K562 (cell line): ENCODE results near the gene CALD1. TPM values are rescaled to one million over a fixed set of nuclear protein-coding genes. Genes with fewer than 3 reads are reported as not detected.

ENCODE experiments used
- ATAC-seq: fragments of 200-7000 bp; cut with Tn5 transposase; 3 replicates; pipeline ENCODE4 v1.9.1; 2020; ENCODE audit warnings: moderate library complexity
- BruUV-seq: library from RNA; stranded (reverse); fragments of 400-500 nt; replicated peaks from 2 replicates; lab custom pipeline; 2021; lab: Mats Ljungman, UMichigan
- CTCF ChIA-PET: fragments of 300-600 bp; formaldehyde crosslinking; extraction: SDS; loops from one replicate; lab custom pipeline; 2021; ENCODE audit warnings: low intra/inter-chr PET ratio; lab: Yijun Ruan, JAX
- POLR2A ChIA-PET: fragments of 300-600, 350-650 bp; sonication (Branson Sonifier 250); formaldehyde crosslinking; extraction: SDS; loops from one replicate; lab custom pipeline; 2021; ENCODE audit warnings: antibody characterized with exemption, inconsistent platforms; lab: Yijun Ruan, JAX
- DNase-seq, 4 experiments: peaks; one replicate each; pipeline versions ENCODE4 v3.0.0 to v3.0.0-alpha.2; 2011 to 2018; ENCODE audit warnings: low spot score in 3 of 4, mixed read lengths in 3 of 4; ENCODE audit errors: extremely low read depth in 1 of 4
- FAIRE-seq: peaks from 2 replicates; lab custom pipeline; 2011; peaks lifted over from hg19 to GRCh38; lab: Jason Lieb, UNC
- H2AFZ ChIP-seq: 2 replicates; pipeline ENCODE4 v1.6.0; 2011; ENCODE audit warnings: low read depth, low read length, control low read depth, inconsistent platforms
- H3K27ac ChIP-seq: fragments of 200-600 bp; 3 replicates; pipeline ENCODE4 v1.8.0; 2011; ENCODE audit warnings: low read depth, mild to moderate bottlenecking, control low read depth, inconsistent platforms, low read length, moderate library complexity, mixed read lengths; ENCODE audit errors: extremely low read depth
- H3K27me3 ChIP-seq, 2 experiments: fragments of 300-600 bp in 1 of 2; 2 replicates in 1 of 2; 3 replicates in 1 of 2; pipeline versions ENCODE4 v1.6.0 to v1.8.0; 2011; ENCODE audit warnings: inconsistent platforms in 2 of 2, low read length in 2 of 2, mild to moderate bottlenecking in 1 of 2, mixed read lengths in 1 of 2, moderate library complexity in 1 of 2; ENCODE audit not compliant: control insufficient read depth in 2 of 2, insufficient read depth in 2 of 2
- H3K36me3 ChIP-seq: fragments of 300-600 bp; 3 replicates; pipeline ENCODE4 v1.8.0; 2011; ENCODE audit warnings: mild to moderate bottlenecking, low read length, inconsistent platforms; ENCODE audit not compliant: control insufficient read depth, insufficient read depth
- H3K4me1 ChIP-seq, 2 experiments: fragments of 200-600 bp in 1 of 2; replicated peaks in 1 of 2; 2 replicates in 1 of 2; 3 replicates in 1 of 2; pipeline versions ENCODE4 v1.5.1 to v1.8.0; 2011; ENCODE audit warnings: inconsistent platforms in 2 of 2, low read length in 2 of 2, mild to moderate bottlenecking in 1 of 2, mixed read lengths in 1 of 2, moderate library complexity in 1 of 2; ENCODE audit not compliant: control insufficient read depth in 2 of 2, insufficient read depth in 2 of 2
- H3K4me2 ChIP-seq: 2 replicates; pipeline ENCODE4 v1.6.1; 2011; ENCODE audit warnings: low read length, control low read depth, inconsistent platforms, mixed read lengths; ENCODE audit not compliant: insufficient read depth
- H3K4me3 ChIP-seq: fragments of 200-600 bp; sonication (generic), shearing (Covaris generic); 2 replicates; pipeline ENCODE4 v1.5.1; 2016; ENCODE audit warnings: control low read depth, inconsistent platforms
- H3K79me2 ChIP-seq: fragments of 200-600 bp; 3 replicates; pipeline ENCODE4 v1.8.0; 2011; ENCODE audit warnings: low read length, inconsistent platforms; ENCODE audit not compliant: control insufficient read depth, insufficient read depth
- H3K9ac ChIP-seq, 2 experiments: 2 replicates each; pipeline versions ENCODE4 v1.6.0 to v1.6.1; 2011; ENCODE audit warnings: low read depth in 2 of 2, low read length in 2 of 2, control low read depth in 1 of 2, inconsistent platforms in 1 of 2, mild to moderate bottlenecking in 1 of 2, mixed read lengths in 1 of 2; ENCODE audit not compliant: insufficient read depth in 1 of 2
- H3K9me1 ChIP-seq: one replicate; pipeline ENCODE4 v1.6.0; 2011; ENCODE audit warnings: inconsistent platforms, mild to moderate bottlenecking, low read length, moderate library complexity; ENCODE audit not compliant: control insufficient read depth, insufficient read depth
- H3K9me3 ChIP-seq: replicated peaks from 2 replicates; pipeline ENCODE4 v1.5.1; 2011; ENCODE audit warnings: low read depth, low read length, inconsistent platforms; ENCODE audit not compliant: control insufficient read depth, insufficient read depth
- H4K20me1 ChIP-seq: replicated peaks from 2 replicates; pipeline ENCODE4 v1.6.1; 2011; ENCODE audit warnings: low read length, inconsistent platforms, mixed read lengths; ENCODE audit not compliant: control insufficient read depth, insufficient read depth
- MAFG ChIP-seq: fragments of 450-650 bp; conservative IDR thresholded peaks from 2 replicates; pipeline ENCODE4 v1.6.1; 2016; ENCODE audit warnings: missing genetic modification characterization, missing compliant biosample characterization
- NFE2 ChIP-seq: IDR thresholded peaks from 2 replicates; pipeline ENCODE4 v1.6.1; 2014; ENCODE audit warnings: antibody characterized with exemption, low read depth
- TEAD1 ChIP-seq, 2 experiments: fragments of 450-650 bp in 1 of 2; sonication (generic) in 1 of 2; formaldehyde crosslinking; IDR thresholded peaks; 2 replicates each; pipeline versions ENCODE4 v1.4.0 to v1.8.0; 2020 to 2022; ENCODE audit warnings: mild to moderate bottlenecking in 2 of 2, missing genetic modification reagents in 1 of 2
- ZBTB2 ChIP-seq: fragments of 450-650 bp; IDR thresholded peaks from 2 replicates; pipeline ENCODE4 v1.6.1; 2016; ENCODE audit warnings: antibody characterized with exemption
- WGBS: fragments of 100-300 bp; shearing (Covaris generic); methylation state at CpG from one replicate; pipeline ENCODE4 v1.1.6; 2016; ENCODE audit warnings: low coverage, mixed read lengths; ENCODE audit not compliant: insufficient coverage; ENCODE audit errors: missing lambda C conversion rate; 5-methylcytosine and 5-hydroxymethylcytosine counted together
- in situ Hi-C: fragments of 300-500 bp; cut with MboI; formaldehyde crosslinking; loops from 4 replicates; pipeline ENCODE4 v1.15.0; 2018; ENCODE audit warnings: inconsistent platforms, mixed read lengths
- intact Hi-C: fragments of 100-400 bp; cut with micrococcal nuclease; formaldehyde crosslinking; loops from 2 replicates; pipeline ENCODE4 v1.14.2; 2022
- polyA plus RNA-seq, 8 experiments: library from polyadenylated mRNA; depleted of rRNA in 4 of 8; stranded (reverse) in 5 of 8; unstranded in 3 of 8; fragments of >200 nt; fragmentation: Nextera tagmentation in 2 of 8; fragmentation: Illumina TruSeq in 1 of 8; extraction: Ambion mirVana in 2 of 8; extraction: Trizol in 1 of 8; gene quantifications; 2 replicates each; pipeline versions ENCODE4 v1.2.1 to v1.2.3, GENCODE V29; 2011 to 2014; ENCODE audit warnings: inconsistent platforms in 1 of 8, missing spikeins in 1 of 8
- total RNA-seq, 7 experiments: library from RNA; depleted of rRNA in 6 of 7; stranded (reverse); fragments of >200 nt in 6 of 7; fragmentation: Illumina TruSeq in 2 of 7; extraction: Trizol in 2 of 7; gene quantifications; 2 replicates each; pipeline versions ENCODE4 v1.2.1 to v1.2.3, GENCODE V29; 2011 to 2021; ENCODE audit warnings: low replicate concordance in 1 of 7

The CALD1 gene
- total and polyA plus RNA-seq, 9 of the 15 experiments (the other 6 are each of a cell fraction or from before 2014, with no cell fraction given) = 0.40 TPM; not detected in 8

- TF ChIP-seq MAFG (tag) = peak; percentile 39; the same call in 1 of the 2 replicates
- peak; percentile 30; the same call in 1 of the 2 replicates for TF ChIP-seq NFE2
- TF ChIP-seq TEAD1 (CRISPR knock-in tag; IDR thresholded peaks at IDR 0.05) = 0 out of 4 replicates have a peak, but pooled peaks of 1 of the 2 experiments have one; percentile 61
- TF ChIP-seq ZBTB2 = no peak
- ATAC-seq (no peak), DNase-seq (no peak), FAIRE-seq (no peak)
- Histone ChIP-seq H3K4me3 (no peak overlapping the region), H3K9me3 (no peaks in the 10 kb centered on the region), H3K4me1 (peaks cover 0 to 3% of the 10 kb centered on the region in 2 experiments; a peak in 3 of 5 replicates), H3K79me2 (no peaks in the 10 kb centered on the region), H3K27me3 (peaks cover 26 to 34% of the 10 kb centered on the region in 2 experiments; a peak in 4 of 5 replicates), H3K27ac (no peak overlapping the region), H4K20me1 (no peaks in the 10 kb centered on the region; the same call in 1 of the 2 replicates), H3K9me1 (no peaks in the 10 kb centered on the region), H3K9ac (no peak overlapping the region), H3K4me2 (no peak overlapping the region), H3K36me3 (no peaks in the 10 kb centered on the region), H2AFZ (no peak overlapping the region)
- in situ Hi-C loops = no loop called here
- ChIA-PET POLR2A (interaction anchor here (0.6 to 1.0 kb wide), 4 partner anchors 10 to 1971 kb away, joined by 3 to 4 read pairs (median 3); no protein-coding TSS in a partner anchor), CTCF (no interaction called here)
- 0% methylated on average over 8 of the region's 8 CpGs for WGBS
- BruUV-seq = no TSS peak
- intact Hi-C loops = no loop called here
Observed at GRCh38 chr7:134886353-134887057, 107.1 kb downstream of the CALD1 start.
